ENCODE data around the gene P2RX1. TPM values are rescaled to one million over a fixed set of nuclear protein-coding genes. Genes with fewer than 3 reads are reported as not detected.

Gene P2RX1
- total RNA-seq, 2 donors from 2014 or later, result 39.2 to 45.4 TPM

DNA sequence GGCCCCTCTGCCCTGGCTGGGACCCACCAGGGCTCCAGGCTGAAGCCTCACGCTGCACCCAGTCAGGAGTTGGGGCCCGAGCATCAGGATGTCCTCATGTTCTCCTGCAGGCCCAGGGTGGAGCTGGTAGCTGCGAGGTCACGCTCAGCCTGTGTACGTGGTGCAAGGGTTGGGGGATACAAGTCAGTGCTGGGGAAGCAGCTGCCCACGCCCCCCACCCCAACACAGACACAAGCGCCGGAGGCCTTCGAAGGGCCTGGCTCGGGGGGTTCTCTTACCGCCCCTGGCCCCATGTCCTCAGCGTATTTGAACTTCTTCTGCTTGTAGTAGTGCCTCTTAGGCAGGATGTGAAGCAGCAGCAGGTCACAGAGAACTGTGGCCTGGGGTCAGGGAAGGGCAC is 18.5 kb downstream of the P2RX1 start:
- Histone ChIP-seq H3K36me3 (replicated peaks in 1 of 2; ENCODE audit: insufficient read depth in 1 of 2, low read depth in 2 of 2) (no peaks in the 10 kb centered on the region), H3K27me3 (no peaks in the 10 kb centered on the region), H3K4me3 (no peak overlapping the region), H3K27ac (peak overlapping the region in 1 of 4 donors; percentile 28), H3K4me1 (peaks cover 67% of the 10 kb centered on the region), H3K9me3 (no peaks in the 10 kb centered on the region)
- intact Hi-C loops (cut with DNase I), result no loop called here
- WGBS, 2 donors, result 86 to 96% methylated on average over 9 to 12 of the region's 12 CpGs
- ATAC-seq (no peak), DNase-seq (no peak)
- no peak for TF ChIP-seq POLR2A (IDR thresholded peaks at IDR 0.05)
- TF ChIP-seq, protein P1, sequence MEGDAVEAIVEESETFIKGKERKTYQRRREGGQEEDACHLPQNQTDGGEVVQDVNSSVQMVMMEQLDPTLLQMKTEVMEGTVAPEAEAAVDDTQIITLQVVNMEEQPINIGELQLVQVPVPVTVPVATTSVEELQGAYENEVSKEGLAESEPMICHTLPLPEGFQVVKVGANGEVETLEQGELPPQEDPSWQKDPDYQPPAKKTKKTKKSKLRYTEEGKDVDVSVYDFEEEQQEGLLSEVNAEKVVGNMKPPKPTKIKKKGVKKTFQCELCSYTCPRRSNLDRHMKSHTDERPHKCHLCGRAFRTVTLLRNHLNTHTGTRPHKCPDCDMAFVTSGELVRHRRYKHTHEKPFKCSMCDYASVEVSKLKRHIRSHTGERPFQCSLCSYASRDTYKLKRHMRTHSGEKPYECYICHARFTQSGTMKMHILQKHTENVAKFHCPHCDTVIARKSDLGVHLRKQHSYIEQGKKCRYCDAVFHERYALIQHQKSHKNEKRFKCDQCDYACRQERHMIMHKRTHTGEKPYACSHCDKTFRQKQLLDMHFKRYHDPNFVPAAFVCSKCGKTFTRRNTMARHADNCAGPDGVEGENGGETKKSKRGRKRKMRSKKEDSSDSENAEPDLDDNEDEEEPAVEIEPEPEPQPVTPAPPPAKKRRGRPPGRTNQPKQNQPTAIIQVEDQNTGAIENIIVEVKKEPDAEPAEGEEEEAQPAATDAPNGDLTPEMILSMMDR (IDR thresholded peaks at IDR 0.05), result no peak

- intact Hi-C loops (cut with DNase I), result no loop called here
- no peaks in the 10 kb centered on the region for H3K9me3 ChIP-seq
- 79 to 85% methylated on average over 3 to 6 of the region's 6 CpGs for WGBS, 2 donors
- no peak for ATAC-seq
- no peaks in the 10 kb centered on the region for H3K27me3 ChIP-seq
- peak overlapping the region; percentile 70 to 80 (median 77) for H3K27ac ChIP-seq
- TF ChIP-seq, protein P1 (IDR thresholded peaks at IDR 0.05), result no peak
- no peak for TF ChIP-seq POLR2A (IDR thresholded peaks at IDR 0.05)
- no peaks in the 10 kb centered on the region for H3K36me3 ChIP-seq (replicated peaks in 1 of 2; ENCODE audit: insufficient read depth in 1 of 2, low read depth in 2 of 2)
- H3K4me3 ChIP-seq, result no peak overlapping the region
- no peak for DNase-seq
- peaks cover 65% of the 10 kb centered on the region for H3K4me1 ChIP-seq
Measured at GRCh38 chr17:3896968-3897235, 19.4 kb downstream of the P2RX1 start.

DNA sequence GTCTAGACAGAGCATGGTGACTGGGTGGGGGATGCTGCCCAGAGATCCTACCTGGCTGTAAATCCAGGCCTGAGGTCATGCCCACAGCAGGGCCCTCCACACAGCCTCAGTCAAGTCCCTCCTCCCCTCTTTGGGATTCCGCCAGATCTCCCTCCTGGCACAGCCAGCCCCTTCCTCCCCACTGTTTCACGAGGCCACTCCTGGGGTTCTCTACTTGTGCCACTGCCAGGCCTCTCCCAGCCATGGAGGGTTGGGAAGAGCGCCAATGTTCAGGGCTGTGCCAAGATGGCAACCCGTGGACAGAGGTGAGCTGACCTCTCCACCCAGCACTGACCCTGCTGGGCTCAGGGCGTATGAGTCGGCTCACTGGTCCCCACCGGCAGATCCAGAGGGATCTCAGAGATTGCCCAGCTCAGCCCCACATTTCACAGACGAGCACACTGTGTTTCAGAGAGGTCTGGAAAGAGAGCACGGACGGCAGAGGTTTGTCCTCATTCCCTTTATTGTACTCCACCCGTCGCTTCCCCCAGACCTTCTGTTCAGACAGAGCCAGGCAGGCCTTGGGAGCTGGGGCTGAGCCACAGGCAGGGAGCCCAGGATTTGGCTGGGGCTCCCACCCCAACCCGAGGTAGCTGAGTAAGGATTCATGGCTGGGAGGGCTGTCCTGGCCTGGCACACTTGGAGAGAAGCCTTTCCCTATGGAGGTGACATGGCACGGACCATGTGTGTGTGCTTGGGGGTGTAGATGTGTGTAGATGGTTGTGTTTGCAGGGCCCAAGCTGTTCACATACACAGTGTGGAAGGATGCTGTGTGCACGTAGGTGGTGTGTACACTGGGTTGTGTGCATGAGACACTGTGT is 19.9 kb downstream of the P2RX1 start:
- DNase-seq, result peak in 3 of 4 donors; percentile 54 to 79 (median 71)
- 50 to 52% methylated on average over 2 to 15 of the region's 15 CpGs for WGBS, 2 donors
- H3K27ac ChIP-seq, result peak overlapping the region; percentile 70 to 80 (median 77)
- no peak for ATAC-seq
- H3K36me3 ChIP-seq (replicated peaks in 1 of 2; ENCODE audit: insufficient read depth in 1 of 2, low read depth in 2 of 2), result no peaks in the 10 kb centered on the region
- intact Hi-C loops (cut with DNase I), result no loop called here
- H3K4me1 ChIP-seq, result peaks cover 65% of the 10 kb centered on the region
- H3K4me3 ChIP-seq, result no peak overlapping the region
- TF ChIP-seq, protein P1 (IDR thresholded peaks at IDR 0.05), result no peak
- TF ChIP-seq POLR2A (IDR thresholded peaks at IDR 0.05), result no peak
- no peaks in the 10 kb centered on the region for H3K27me3 ChIP-seq
- H3K9me3 ChIP-seq, result no peaks in the 10 kb centered on the region

DNA sequence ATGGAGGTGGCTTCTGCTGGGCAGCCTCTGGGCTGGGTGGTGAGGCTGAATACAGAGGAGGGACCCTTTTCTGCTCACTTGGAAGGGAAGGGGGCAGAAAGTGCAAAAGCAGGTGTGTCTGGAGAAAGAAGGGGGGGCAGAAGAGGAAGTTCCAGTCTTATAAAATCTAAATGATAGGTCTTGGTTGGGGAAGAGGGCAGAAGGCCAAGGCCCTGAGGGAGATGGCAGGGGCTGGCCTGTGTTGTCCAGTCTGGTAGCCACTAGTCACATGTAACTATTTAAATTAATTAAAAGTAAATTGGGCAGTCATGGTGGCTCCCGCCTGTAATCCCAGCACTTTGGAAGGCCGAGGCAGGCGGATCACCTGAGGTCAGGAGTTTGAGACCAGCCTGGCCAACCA is 20.9 kb downstream of the P2RX1 start:
- peak in 1 of 4 donors; percentile 41 for DNase-seq
- Histone ChIP-seq H3K4me1 (peaks cover 64% of the 10 kb centered on the region), H3K4me3 (no peak overlapping the region), H3K36me3 (replicated peaks in 1 of 2; ENCODE audit: insufficient read depth in 1 of 2, low read depth in 2 of 2) (no peaks in the 10 kb centered on the region), H3K27me3 (no peaks in the 10 kb centered on the region), H3K27ac (peak overlapping the region; percentile 74 to 80 (median 77)), H3K9me3 (no peaks in the 10 kb centered on the region)
- no peak for TF ChIP-seq POLR2A (IDR thresholded peaks at IDR 0.05)
- TF ChIP-seq, protein P1 (IDR thresholded peaks at IDR 0.05), result no peak
- intact Hi-C loops (cut with DNase I), result no loop called here
- no peak for ATAC-seq
- WGBS, 2 donors, result 72 to 73% methylated on average over 3 of the region's 3 CpGs

GRCh38 chr17:3894911-3895343 is 21.3 kb downstream of the P2RX1 start:
- Histone ChIP-seq H3K27me3 (no peaks in the 10 kb centered on the region), H3K4me1 (peaks cover 64% of the 10 kb centered on the region), H3K4me3 (no peak overlapping the region), H3K27ac (peak overlapping the region; percentile 74 to 80 (median 77)), H3K36me3 (replicated peaks in 1 of 2; ENCODE audit: insufficient read depth in 1 of 2, low read depth in 2 of 2) (no peaks in the 10 kb centered on the region), H3K9me3 (no peaks in the 10 kb centered on the region)
- peak; percentile 64 to 82 (median 80) for DNase-seq
- peak in 2 of 3 donors; percentile 31 to 35 for TF ChIP-seq POLR2A (IDR thresholded peaks at IDR 0.05)
- TF ChIP-seq, protein P1 (IDR thresholded peaks at IDR 0.05), result no peak
- 16 to 18% methylated on average over 2 of the region's 2 CpGs for WGBS, 2 donors
- intact Hi-C loops (cut with DNase I), result no loop called here
- ATAC-seq, result peak; percentile 13

Data from body of pancreas (tissue), 4 donors.